ENCODE results near the gene TNRC6C.

GRCh38 chr17:77957235-77957856 is 1.2 kb upstream of the TNRC6C start:
- no peak for TF ChIP-seq CTCF (IDR thresholded peaks at IDR 0.05; ENCODE audit: borderline replicate concordance, extremely low read depth, low read length, poor library complexity, severe bottlenecking)
- no peak for TF ChIP-seq EZH2 (IDR thresholded peaks at IDR 0.05; ENCODE audit: borderline replicate concordance, low read depth, low read length, severe bottlenecking)
